ENCODE data around the gene CRIP2. TPM values are rescaled to one million over a fixed set of nuclear protein-coding genes. Genes with fewer than 3 reads are reported as not detected.

Gene CRIP2
- total and polyA plus RNA-seq, 10 of the 15 experiments (the other 5 are each of a cell fraction or from before 2014, with no cell fraction given), result 0.04 to 0.62 (median 0.37) TPM; not detected in 5

DNA sequence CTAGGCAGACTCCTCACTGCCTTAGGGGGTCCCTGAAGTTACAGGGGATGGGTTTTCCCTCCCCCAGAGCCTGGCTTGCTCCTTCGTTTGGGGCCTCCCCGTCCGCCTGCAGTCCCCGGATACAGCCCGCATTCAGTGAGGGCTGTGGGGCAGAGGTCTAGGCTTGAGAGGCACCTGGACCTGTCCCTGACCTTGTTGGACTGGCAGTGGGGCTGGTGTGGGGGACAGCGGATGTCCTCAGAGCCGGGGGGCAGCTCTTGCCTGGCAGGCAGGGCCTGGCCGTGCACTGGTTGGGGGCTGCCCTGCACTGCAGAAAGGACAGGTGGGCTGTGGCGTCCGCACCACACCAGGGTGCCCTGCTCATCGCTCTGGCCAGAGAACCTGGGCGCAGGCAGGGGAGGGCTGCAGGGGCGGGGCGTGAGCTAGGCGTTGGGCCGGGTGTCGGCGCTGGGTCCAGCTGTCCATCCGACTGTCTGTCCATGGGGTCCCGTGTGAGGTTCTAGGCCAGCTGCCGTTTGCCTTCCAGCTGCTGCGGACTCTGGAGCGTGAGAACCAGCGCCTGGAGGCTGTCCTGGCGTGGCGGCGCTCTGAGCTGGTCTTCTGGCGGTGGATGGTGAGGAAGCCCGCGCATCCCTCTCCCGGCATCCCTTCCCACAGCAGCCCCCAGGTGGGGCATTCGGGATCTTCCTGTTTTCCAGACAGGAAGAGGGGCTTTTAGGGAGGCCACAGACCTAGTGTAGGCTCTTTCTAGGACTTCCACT is 22.4 kb downstream of the CRIP2 start:
- CTCF ChIA-PET, result interaction anchor here (1.1 kb wide), 1 partner anchor 16 kb away, joined by 3 read pairs; no protein-coding TSS in a partner anchor
- in situ Hi-C loops (cut with MboI) (no loop called here), intact Hi-C loops (cut with micrococcal nuclease; ENCODE audit: unreplicated experiment) (no loop called here)
- SMC1A ChIA-PET (ENCODE audit: uncharacterized antibody, unreplicated experiment), result no interaction called here
- POLR2A ChIA-PET, result no interaction called here
- Histone ChIP-seq H3K9me3 (replicated peaks; ENCODE audit: control insufficient read depth, insufficient read depth, low read length) (no peaks in the 10 kb centered on the region), H3K36me3 (ENCODE audit: control insufficient read depth in 2 of 2, insufficient read depth in 2 of 2, low read length in 1 of 2) (no peaks in the 10 kb centered on the region; a peak in 1 of 4 replicates), H3K79me2 (ENCODE audit: control insufficient read depth, insufficient read depth, low read length) (peaks cover 2% of the 10 kb centered on the region), H3K9ac (ENCODE audit: control insufficient read depth, insufficient read depth, low read length) (no peak overlapping the region), H3K4me2 (ENCODE audit: control insufficient read depth, insufficient read depth) (no peak overlapping the region), H3K4me1 (ENCODE audit: control insufficient read depth, insufficient read depth, low read length) (peaks cover 4% of the 10 kb centered on the region), H4K20me1 (ENCODE audit: control insufficient read depth, insufficient read depth) (no peaks in the 10 kb centered on the region), H3K27me3 (replicated peaks in 1 of 2; ENCODE audit: control insufficient read depth in 2 of 2, insufficient read depth in 2 of 2, low read length in 1 of 2) (no peaks in the 10 kb centered on the region), H2AFZ (ENCODE audit: control insufficient read depth, low read depth, low read length) (no peak overlapping the region), H3K27ac (ENCODE audit: control insufficient read depth, insufficient read depth) (no peak overlapping the region), H3K4me3 (no peak overlapping the region)
- ATAC-seq (no peak), DNase-seq (ENCODE audit: low read depth, low spot score) (no peak), FAIRE-seq (no peak)
- 95% methylated on average over 32 of the region's 32 CpGs for WGBS (ENCODE audit: insufficient coverage, insufficient replicate concordance, low lambda C conversion rate, missing lambda C conversion rate)
- RAD21 ChIA-PET (ENCODE audit: unreplicated experiment), result no interaction called here
- BruUV-seq (replicated peaks), result no TSS peak
- no peak for TF ChIP-seq WRNIP1 (IDR thresholded peaks at IDR 0.05; ENCODE audit: borderline replicate concordance, low read depth, low read length)
- peak; percentile 0; the same call in 1 of the 2 replicates for TF ChIP-seq POLR2A (IDR thresholded peaks at IDR 0.05; ENCODE audit: low read depth, low read length)
- no peak for TF ChIP-seq ZSCAN29 (IDR thresholded peaks at IDR 0.05)
- TF ChIP-seq ASH2L (IDR thresholded peaks at IDR 0.05; ENCODE audit: borderline replicate concordance, low read depth), result no peak
- no peak for TF ChIP-seq HDAC2 (IDR thresholded peaks at IDR 0.05)

DNA sequence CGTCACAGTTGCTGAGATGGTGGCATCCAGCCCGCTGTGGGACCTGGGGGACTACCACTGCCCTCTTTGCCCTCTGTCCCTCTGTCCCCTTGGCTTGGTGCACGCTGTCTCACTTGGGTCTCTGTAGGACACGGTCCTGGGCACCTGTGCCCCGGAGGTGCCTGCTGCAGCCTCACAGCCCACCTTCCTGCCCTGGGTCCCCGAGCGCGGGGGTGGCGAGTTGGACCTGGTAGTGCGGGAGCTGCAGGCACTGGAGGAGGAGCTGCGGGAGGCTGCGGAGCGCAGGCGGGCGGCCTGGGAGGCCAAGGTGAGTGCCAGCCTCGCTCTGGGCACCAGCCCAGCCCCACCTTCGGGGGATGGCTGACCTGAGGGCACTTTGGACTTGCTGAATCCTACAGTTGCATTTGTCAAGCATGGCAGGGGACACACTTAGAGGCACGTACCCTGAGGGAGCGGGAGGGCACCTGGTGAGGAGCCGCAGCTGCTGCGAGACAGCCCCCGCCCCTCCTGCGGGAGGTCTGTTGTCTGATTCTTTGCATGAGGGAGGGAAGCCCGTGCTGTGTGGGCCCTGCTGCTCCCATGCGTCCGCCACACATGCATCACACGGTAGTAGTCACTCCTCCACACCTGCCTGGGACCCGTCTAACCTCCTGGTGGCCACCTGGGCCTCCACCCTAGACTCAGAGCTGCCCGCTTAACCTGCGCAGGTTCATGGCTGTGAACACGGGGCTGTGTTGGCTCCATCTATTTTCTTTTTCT is 23.2 kb downstream of the CRIP2 start:
- Histone ChIP-seq H3K79me2 (ENCODE audit: control insufficient read depth, insufficient read depth, low read length) (no peaks in the 10 kb centered on the region), H3K4me3 (no peak overlapping the region), H3K9ac (ENCODE audit: control insufficient read depth, insufficient read depth, low read length) (no peak overlapping the region), H3K36me3 (ENCODE audit: control insufficient read depth in 2 of 2, insufficient read depth in 2 of 2, low read length in 1 of 2) (no peaks in the 10 kb centered on the region; a peak in 1 of 4 replicates), H3K27me3 (replicated peaks in 1 of 2; ENCODE audit: control insufficient read depth in 2 of 2, insufficient read depth in 2 of 2, low read length in 1 of 2) (no peaks in the 10 kb centered on the region), H3K27ac (ENCODE audit: control insufficient read depth, insufficient read depth) (no peak overlapping the region), H2AFZ (ENCODE audit: control insufficient read depth, low read depth, low read length) (no peak overlapping the region), H3K4me2 (ENCODE audit: control insufficient read depth, insufficient read depth) (no peak overlapping the region), H3K4me1 (ENCODE audit: control insufficient read depth, insufficient read depth, low read length) (no peaks in the 10 kb centered on the region), H4K20me1 (ENCODE audit: control insufficient read depth, insufficient read depth) (no peaks in the 10 kb centered on the region), H3K9me3 (replicated peaks; ENCODE audit: control insufficient read depth, insufficient read depth, low read length) (no peaks in the 10 kb centered on the region)
- POLR2A ChIA-PET, result no interaction called here
- TF ChIP-seq, protein P1, sequence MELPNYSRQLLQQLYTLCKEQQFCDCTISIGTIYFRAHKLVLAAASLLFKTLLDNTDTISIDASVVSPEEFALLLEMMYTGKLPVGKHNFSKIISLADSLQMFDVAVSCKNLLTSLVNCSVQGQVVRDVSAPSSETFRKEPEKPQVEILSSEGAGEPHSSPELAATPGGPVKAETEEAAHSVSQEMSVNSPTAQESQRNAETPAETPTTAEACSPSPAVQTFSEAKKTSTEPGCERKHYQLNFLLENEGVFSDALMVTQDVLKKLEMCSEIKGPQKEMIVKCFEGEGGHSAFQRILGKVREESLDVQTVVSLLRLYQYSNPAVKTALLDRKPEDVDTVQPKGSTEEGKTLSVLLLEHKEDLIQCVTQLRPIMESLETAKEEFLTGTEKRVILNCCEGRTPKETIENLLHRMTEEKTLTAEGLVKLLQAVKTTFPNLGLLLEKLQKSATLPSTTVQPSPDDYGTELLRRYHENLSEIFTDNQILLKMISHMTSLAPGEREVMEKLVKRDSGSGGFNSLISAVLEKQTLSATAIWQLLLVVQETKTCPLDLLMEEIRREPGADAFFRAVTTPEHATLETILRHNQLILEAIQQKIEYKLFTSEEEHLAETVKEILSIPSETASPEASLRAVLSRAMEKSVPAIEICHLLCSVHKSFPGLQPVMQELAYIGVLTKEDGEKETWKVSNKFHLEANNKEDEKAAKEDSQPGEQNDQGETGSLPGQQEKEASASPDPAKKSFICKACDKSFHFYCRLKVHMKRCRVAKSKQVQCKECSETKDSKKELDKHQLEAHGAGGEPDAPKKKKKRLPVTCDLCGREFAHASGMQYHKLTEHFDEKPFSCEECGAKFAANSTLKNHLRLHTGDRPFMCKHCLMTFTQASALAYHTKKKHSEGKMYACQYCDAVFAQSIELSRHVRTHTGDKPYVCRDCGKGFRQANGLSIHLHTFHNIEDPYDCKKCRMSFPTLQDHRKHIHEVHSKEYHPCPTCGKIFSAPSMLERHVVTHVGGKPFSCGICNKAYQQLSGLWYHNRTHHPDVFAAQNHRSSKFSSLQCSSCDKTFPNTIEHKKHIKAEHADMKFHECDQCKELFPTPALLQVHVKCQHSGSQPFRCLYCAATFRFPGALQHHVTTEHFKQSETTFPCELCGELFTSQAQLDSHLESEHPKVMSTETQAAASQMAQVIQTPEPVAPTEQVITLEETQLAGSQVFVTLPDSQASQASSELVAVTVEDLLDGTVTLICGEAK (IDR thresholded peaks at IDR 0.05; ENCODE audit: borderline replicate concordance), result no peak
- SMC1A ChIA-PET (ENCODE audit: uncharacterized antibody, unreplicated experiment), result no interaction called here
- ATAC-seq, result no peak
- DNase-seq (ENCODE audit: low read depth, low spot score), result no peak
- in situ Hi-C loops (cut with MboI), result no loop called here
- intact Hi-C loops (cut with micrococcal nuclease; ENCODE audit: unreplicated experiment), result no loop called here
- CTCF ChIA-PET, result interaction anchor here (1.1 kb wide), 1 partner anchor 17 kb away, joined by 3 read pairs; no protein-coding TSS in a partner anchor
- BruUV-seq (replicated peaks), result no TSS peak
- 95% methylated on average over 29 of the region's 31 CpGs for WGBS (ENCODE audit: insufficient coverage, insufficient replicate concordance, low lambda C conversion rate, missing lambda C conversion rate)
- FAIRE-seq, result no peak
- RAD21 ChIA-PET (ENCODE audit: unreplicated experiment), result no interaction called here
